ENCODE data around the gene RMND1. TPM values are rescaled to one million over a fixed set of nuclear protein-coding genes. Genes with fewer than 3 reads are reported as not detected.

Gene RMND1
- total RNA-seq, 2 donors from 2014 or later = 17.1 to 22.9 TPM

DNA sequence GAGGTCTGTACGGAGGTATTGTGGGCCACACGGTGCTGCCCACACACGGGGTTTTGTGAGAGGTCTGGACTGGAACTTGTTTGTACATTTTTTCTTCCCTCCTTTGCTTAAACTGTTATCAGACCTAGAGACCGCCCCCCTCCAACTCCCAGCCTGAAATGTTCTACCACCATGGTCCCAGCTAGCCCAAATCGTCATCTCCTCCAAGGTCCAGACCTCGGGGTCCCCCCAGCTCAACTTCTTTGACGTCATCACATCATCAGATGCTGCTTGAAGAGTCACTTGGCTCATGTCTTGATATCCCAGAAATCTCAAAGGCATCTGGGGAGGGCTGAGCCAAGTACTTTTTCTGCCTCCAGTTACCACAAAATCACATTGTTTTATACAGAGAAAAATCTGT is 39.1 kb upstream of the RMND1 start:
- Histone ChIP-seq H3K4me3 (no peak overlapping the region), H3K36me3 (no peaks in the 10 kb centered on the region), H3K4me1 (replicated peaks) (no peaks in the 10 kb centered on the region), H3K27me3 (replicated peaks; ENCODE audit: insufficient read depth) (no peaks in the 10 kb centered on the region), H3K9me3 (no peaks in the 10 kb centered on the region), H3K27ac (no peak overlapping the region)
- TF ChIP-seq POLR2A (IDR thresholded peaks at IDR 0.05) = no peak
- TF ChIP-seq, protein P1, sequence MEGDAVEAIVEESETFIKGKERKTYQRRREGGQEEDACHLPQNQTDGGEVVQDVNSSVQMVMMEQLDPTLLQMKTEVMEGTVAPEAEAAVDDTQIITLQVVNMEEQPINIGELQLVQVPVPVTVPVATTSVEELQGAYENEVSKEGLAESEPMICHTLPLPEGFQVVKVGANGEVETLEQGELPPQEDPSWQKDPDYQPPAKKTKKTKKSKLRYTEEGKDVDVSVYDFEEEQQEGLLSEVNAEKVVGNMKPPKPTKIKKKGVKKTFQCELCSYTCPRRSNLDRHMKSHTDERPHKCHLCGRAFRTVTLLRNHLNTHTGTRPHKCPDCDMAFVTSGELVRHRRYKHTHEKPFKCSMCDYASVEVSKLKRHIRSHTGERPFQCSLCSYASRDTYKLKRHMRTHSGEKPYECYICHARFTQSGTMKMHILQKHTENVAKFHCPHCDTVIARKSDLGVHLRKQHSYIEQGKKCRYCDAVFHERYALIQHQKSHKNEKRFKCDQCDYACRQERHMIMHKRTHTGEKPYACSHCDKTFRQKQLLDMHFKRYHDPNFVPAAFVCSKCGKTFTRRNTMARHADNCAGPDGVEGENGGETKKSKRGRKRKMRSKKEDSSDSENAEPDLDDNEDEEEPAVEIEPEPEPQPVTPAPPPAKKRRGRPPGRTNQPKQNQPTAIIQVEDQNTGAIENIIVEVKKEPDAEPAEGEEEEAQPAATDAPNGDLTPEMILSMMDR (IDR thresholded peaks at IDR 0.05) = no peak
- no peak for TF ChIP-seq POLR2AphosphoS5 (IDR thresholded peaks at IDR 0.05)
- intact Hi-C loops (cut with DNase I) = no loop called here
- 82% methylated on average over 7 of the region's 7 CpGs for WGBS
- DNase-seq (ENCODE audit: low spot score) = no peak

DNA sequence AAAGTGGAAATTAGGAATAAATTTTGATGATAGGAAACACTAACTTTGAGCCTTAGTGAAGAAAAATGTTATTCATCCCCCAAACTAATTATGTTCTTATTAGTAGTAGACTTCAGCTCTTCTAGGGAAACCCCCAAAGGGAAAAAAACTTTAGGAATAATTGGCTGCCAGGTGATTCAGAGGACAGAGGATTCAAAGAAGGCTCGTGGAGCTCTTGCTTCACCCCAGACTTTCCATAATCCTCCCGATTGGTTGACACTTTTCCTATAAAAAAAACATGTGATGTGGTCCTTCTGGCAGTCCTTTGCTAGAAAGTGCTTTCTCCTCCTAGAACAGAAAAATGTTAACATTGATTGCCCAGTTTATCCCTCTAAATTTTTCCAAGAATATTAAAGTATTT is 36.3 kb upstream of the RMND1 start:
- H3K27me3 ChIP-seq (replicated peaks; ENCODE audit: insufficient read depth) = no peaks in the 10 kb centered on the region
- H3K4me1 ChIP-seq (replicated peaks) = no peaks in the 10 kb centered on the region
- H3K4me3 ChIP-seq = no peak overlapping the region
- H3K27ac ChIP-seq = no peak overlapping the region
- H3K9me3 ChIP-seq = no peaks in the 10 kb centered on the region
- intact Hi-C loops (cut with DNase I) = no loop called here
- DNase-seq (ENCODE audit: low spot score) = no peak
- TF ChIP-seq POLR2A (IDR thresholded peaks at IDR 0.05) (no peak), POLR2AphosphoS5 (IDR thresholded peaks at IDR 0.05) (no peak)
- TF ChIP-seq, protein P1 (IDR thresholded peaks at IDR 0.05) = no peak
- 42% methylated on average over 2 of the region's 2 CpGs for WGBS
- H3K36me3 ChIP-seq = no peaks in the 10 kb centered on the region

DNA sequence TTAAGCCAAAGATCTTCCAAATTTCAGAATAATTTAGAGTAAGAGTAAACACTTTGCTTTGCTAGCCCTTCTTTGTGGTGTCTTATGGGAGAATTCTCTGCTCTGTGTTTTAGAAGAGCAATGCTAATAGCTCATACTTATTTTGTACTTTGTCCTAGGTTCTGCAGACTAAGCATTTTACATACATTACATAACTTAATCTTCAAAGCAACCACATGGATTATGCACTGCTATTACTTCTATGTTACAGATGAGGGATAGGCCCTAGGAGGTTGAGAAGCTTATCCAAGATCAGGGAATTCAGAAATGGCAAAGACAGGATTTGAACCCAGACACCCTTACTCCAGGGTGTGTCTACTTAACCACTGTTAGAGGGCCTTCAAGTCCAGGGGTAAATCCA is 32.1 kb upstream of the RMND1 start:
- H3K4me3 ChIP-seq = no peak overlapping the region
- no peak for DNase-seq (ENCODE audit: low spot score)
- no peaks in the 10 kb centered on the region for H3K36me3 ChIP-seq
- TF ChIP-seq POLR2A (IDR thresholded peaks at IDR 0.05) (no peak), POLR2AphosphoS5 (IDR thresholded peaks at IDR 0.05) (no peak)
- TF ChIP-seq, protein P1 (IDR thresholded peaks at IDR 0.05) = no peak
- no peaks in the 10 kb centered on the region for H3K9me3 ChIP-seq
- H3K27ac ChIP-seq = no peak overlapping the region
- intact Hi-C loops (cut with DNase I) = no loop called here
- H3K27me3 ChIP-seq (replicated peaks; ENCODE audit: insufficient read depth) = no peaks in the 10 kb centered on the region
- no peaks in the 10 kb centered on the region for H3K4me1 ChIP-seq (replicated peaks)

DNA sequence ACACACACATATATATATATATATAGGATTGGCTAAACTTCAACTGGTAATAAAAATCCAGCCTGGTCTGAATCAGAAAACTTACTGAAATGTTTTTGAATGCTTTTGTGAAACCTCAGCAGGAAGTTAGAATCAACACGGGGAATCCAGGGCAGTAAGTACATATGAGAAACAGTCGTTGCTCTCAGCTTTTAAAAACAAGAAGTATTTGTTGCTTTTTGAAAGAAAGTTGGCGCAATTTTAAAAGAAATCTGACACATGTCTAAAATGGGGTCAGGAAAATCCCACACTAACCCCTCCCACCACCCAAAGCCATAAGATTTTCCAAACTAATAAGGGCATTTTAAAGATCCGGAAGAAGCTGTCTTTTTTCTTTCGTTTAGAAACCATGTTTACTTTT is 30.4 kb upstream of the RMND1 start:
- Histone ChIP-seq H3K36me3 (no peaks in the 10 kb centered on the region), H3K27ac (peak overlapping the region in 1 of 2 donors; percentile 46), H3K4me1 (replicated peaks) (no peaks in the 10 kb centered on the region), H3K27me3 (replicated peaks; ENCODE audit: insufficient read depth) (no peaks in the 10 kb centered on the region), H3K9me3 (no peaks in the 10 kb centered on the region), H3K4me3 (peak overlapping the region in 1 of 2 donors; percentile 5)
- WGBS = 3% methylated on average over 5 of the region's 5 CpGs
- TF ChIP-seq, protein P1 (IDR thresholded peaks at IDR 0.05) = no peak
- no peak for TF ChIP-seq POLR2AphosphoS5 (IDR thresholded peaks at IDR 0.05)
- DNase-seq (ENCODE audit: low spot score) = no peak
- intact Hi-C loops (cut with DNase I) = no loop called here

DNA sequence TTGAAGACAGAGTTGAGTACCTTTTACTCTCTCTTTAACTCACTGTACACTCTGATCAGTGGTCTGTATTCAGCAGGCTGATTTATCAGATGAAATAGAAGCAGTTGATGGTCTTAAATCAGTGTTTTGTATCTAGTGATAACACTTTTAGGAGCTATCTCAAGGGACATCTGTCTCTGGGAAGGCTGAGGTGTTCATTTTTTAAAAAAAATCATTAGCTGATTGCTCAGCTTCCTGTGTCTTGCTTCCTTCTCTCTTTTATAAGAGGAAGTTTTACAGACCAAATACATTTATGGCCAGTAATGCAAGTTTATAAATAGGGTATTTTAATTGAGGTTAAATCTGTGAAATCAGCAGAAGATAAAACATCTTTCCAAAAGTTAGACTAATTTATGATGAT is 29.9 kb upstream of the RMND1 start:
- Histone ChIP-seq H3K27ac (no peak overlapping the region), H3K4me3 (no peak overlapping the region)
- TF ChIP-seq POLR2A (IDR thresholded peaks at IDR 0.05) (no peak), POLR2AphosphoS5 (IDR thresholded peaks at IDR 0.05) (no peak)
- TF ChIP-seq, protein P1 (IDR thresholded peaks at IDR 0.05) = no peak

More for the DNA sequence above, 29.9 kb upstream of the RMND1 start:
- no peak for DNase-seq (ENCODE audit: low spot score)
- H3K9me3 ChIP-seq = no peaks in the 10 kb centered on the region
- intact Hi-C loops (cut with DNase I) = no loop called here
- H3K27me3 ChIP-seq (replicated peaks; ENCODE audit: insufficient read depth) = no peaks in the 10 kb centered on the region
- no peaks in the 10 kb centered on the region for H3K4me1 ChIP-seq (replicated peaks)
- H3K36me3 ChIP-seq = no peaks in the 10 kb centered on the region

Data from prostate gland (tissue), 2 donors.